Lung (tissue), 12 donors: ENCODE results near the gene FRMPD4. TPM values are rescaled to one million over a fixed set of nuclear protein-coding genes. Genes with fewer than 3 reads are reported as not detected.

Experiments used
- ATAC-seq: fragments of 200-7000 bp; cut with Tn5 transposase; one replicate; pipeline ENCODE4 v1.9.1; 2020; ENCODE audit warnings: moderate number of reproducible peaks; ENCODE audit not compliant: insufficient read depth, low FRiP score
- DNase-seq, 3 donors: peaks; one replicate each; pipeline ENCODE4 v3.0.0-alpha.2; 2013 to 2017
- H3K27ac ChIP-seq, 2 donors: one replicate each; pipeline ENCODE4 v1.5.1; 2013; ENCODE audit warnings: mild to moderate bottlenecking in 2 of 2, moderate library complexity in 2 of 2, control low read depth in 1 of 2, inconsistent platforms in 1 of 2, low read depth in 1 of 2, low read length in 1 of 2
- H3K27me3 ChIP-seq, 3 donors: one replicate each; pipeline ENCODE4 v1.5.1; 2013; ENCODE audit warnings: low read length in 2 of 3; ENCODE audit not compliant: control insufficient read depth in 3 of 3, insufficient read depth in 3 of 3
- H3K36me3 ChIP-seq, 4 donors: one replicate each; pipeline ENCODE4 v1.5.1; 2013; ENCODE audit warnings: low read length in 4 of 4, mild to moderate bottlenecking in 1 of 4, moderate library complexity in 1 of 4; ENCODE audit not compliant: control insufficient read depth in 4 of 4, insufficient read depth in 4 of 4
- H3K4me1 ChIP-seq, 5 donors: one replicate each; pipeline ENCODE4 v1.5.1; 2013; ENCODE audit warnings: low read length in 5 of 5, mild to moderate bottlenecking in 2 of 5, moderate library complexity in 1 of 5; ENCODE audit not compliant: control insufficient read depth in 5 of 5, insufficient read depth in 5 of 5
- H3K4me3 ChIP-seq: one replicate; pipeline ENCODE4 v1.5.1; 2013; ENCODE audit warnings: mild to moderate bottlenecking, control low read depth, moderate library complexity
- H3K9ac ChIP-seq, 2 donors: one replicate each; pipeline ENCODE4 v1.5.1; 2013; ENCODE audit warnings: low read length in 2 of 2, control low read depth in 1 of 2; ENCODE audit not compliant: insufficient read depth in 1 of 2
- H3K9me3 ChIP-seq, 4 donors: one replicate each; pipeline ENCODE4 v1.5.1; 2013; ENCODE audit warnings: low read length in 3 of 4, mild to moderate bottlenecking in 1 of 4, moderate library complexity in 1 of 4; ENCODE audit not compliant: control insufficient read depth in 4 of 4, insufficient read depth in 3 of 4
- CTCF ChIP-seq: IDR thresholded peaks from 2 replicates; pipeline ENCODE4 v1.5.1; 2012; ENCODE audit warnings: mild to moderate bottlenecking; ENCODE audit errors: control extremely low read depth, extremely low read depth
- WGBS, 2 donors: extraction: QIAGEN DNeasy Blood & Tissue Kit; methylation state at CpG; one replicate each; pipeline ENCODE4 v1.1.7; 2013; 5-methylcytosine and 5-hydroxymethylcytosine counted together
- polyA plus RNA-seq, 2 donors: library from polyadenylated mRNA; stranded (reverse); fragments of 200-250 nt; gene quantifications; one replicate each; pipeline ENCODE4 v1.2.1, GENCODE V29; 2013
- total RNA-seq, 2 donors: library from RNA; depleted of rRNA in 1 of 2; stranded (reverse); fragments of >200 nt in 1 of 2; gene quantifications; one replicate each; pipeline ENCODE4 v1.2.1, GENCODE V29; 2014 to 2021
- donor health status: control.
- donor health status: control.
- donor health status: Bipolar disorder and iron deficiency.
- donor health status: healthy.
- donor health status: DM: yes; HTN: yes; CAD: no.

FRMPD4 gene
- total and polyA plus RNA-seq, 4 donors: 0.01 to 0.43 (median 0.03) TPM

DNA sequence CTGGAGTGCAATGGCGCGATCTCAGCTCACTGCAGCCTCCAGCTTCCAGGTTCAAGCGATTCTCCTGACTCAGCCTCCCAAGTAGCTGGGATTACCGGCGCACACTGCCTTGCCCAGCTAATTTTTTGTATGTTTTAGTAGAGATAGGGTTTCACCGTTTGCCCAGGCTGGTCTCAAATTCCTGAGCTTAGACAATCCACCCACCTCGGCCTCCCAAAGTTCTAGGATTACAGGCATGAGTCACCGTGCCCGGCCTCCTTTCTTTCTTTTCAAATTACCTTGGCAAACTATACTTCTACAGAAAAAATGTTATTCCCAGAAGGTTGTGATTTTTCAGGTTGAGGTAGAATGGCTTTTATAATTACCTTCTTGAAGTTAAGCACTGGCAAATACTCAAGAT lies 331.0 kb downstream of the FRMPD4 start:
- no peak overlapping the region for H3K9ac ChIP-seq
- H3K27ac ChIP-seq: no peak overlapping the region
- TF ChIP-seq CTCF: no peak
- no peaks in the 10 kb centered on the region for H3K36me3 ChIP-seq
- ATAC-seq (no peak), DNase-seq (no peak)
- no peaks in the 10 kb centered on the region for H3K4me1 ChIP-seq
- no peak overlapping the region for H3K4me3 ChIP-seq
- no peaks in the 10 kb centered on the region for H3K9me3 ChIP-seq
- peaks cover 0 to 13% (median 9%) of the 10 kb centered on the region in 3 donors for H3K27me3 ChIP-seq
- 78 to 89% methylated on average over 9 of the region's 9 CpGs for WGBS, 2 donors

GRCh38 chrX:12471061-12471460 lies 332.8 kb downstream of the FRMPD4 start:
- no peaks in the 10 kb centered on the region for H3K9me3 ChIP-seq
- 48 to 68% methylated on average over 2 of the region's 2 CpGs for WGBS, 2 donors
- no peaks in the 10 kb centered on the region for H3K36me3 ChIP-seq
- no peak overlapping the region for H3K4me3 ChIP-seq
- peaks cover 0 to 13% (median 8%) of the 10 kb centered on the region in 3 donors for H3K27me3 ChIP-seq
- DNase-seq (no peak), ATAC-seq (no peak)
- no peaks in the 10 kb centered on the region for H3K4me1 ChIP-seq
- TF ChIP-seq CTCF: no peak
- no peak overlapping the region for H3K27ac ChIP-seq
- no peak overlapping the region for H3K9ac ChIP-seq

GRCh38 chrX:12480956-12481355 lies 342.7 kb downstream of the FRMPD4 start:
- ATAC-seq: no peak
- no peak for DNase-seq
- H3K9ac ChIP-seq: no peak overlapping the region
- WGBS, 2 donors: 78 to 96% methylated on average over 3 of the region's 3 CpGs
- no peaks in the 10 kb centered on the region for H3K4me1 ChIP-seq
- H3K27ac ChIP-seq: no peak overlapping the region
- peaks cover 0 to 8% (median 3%) of the 10 kb centered on the region in 3 donors for H3K27me3 ChIP-seq
- peaks cover 0 to 3% (median under 1%) of the 10 kb centered on the region in 4 donors for H3K9me3 ChIP-seq
- no peak overlapping the region for H3K4me3 ChIP-seq
- no peaks in the 10 kb centered on the region for H3K36me3 ChIP-seq
- no peak for TF ChIP-seq CTCF

- Histone ChIP-seq H3K27me3 (peaks cover 0 to 20% (median 17%) of the 10 kb centered on the region in 3 donors), H3K9me3 (no peaks in the 10 kb centered on the region), H3K9ac (no peak overlapping the region), H3K4me3 (no peak overlapping the region), H3K27ac (no peak overlapping the region), H3K4me1 (no peaks in the 10 kb centered on the region), H3K36me3 (no peaks in the 10 kb centered on the region)
- DNase-seq (no peak), ATAC-seq (no peak)
- no peak for TF ChIP-seq CTCF
Measured at GRCh38 chrX:12488220-12488619, 349.9 kb downstream of the FRMPD4 start.
